HG03060 (cell line): ENCODE data around the gene BBS4.
"Not testable (repeated sequence)": the region's sequence is repeated elsewhere in the genome, so short reads cannot be mapped to it uniquely, and the experiment has no call there.

Experiments
- ATAC-seq: cut with Tn5 transposase; IDR thresholded peaks from one replicate; pipeline ENCODE4 v1.9.1; 2021; ENCODE audit warnings: low read depth, moderate number of reproducible peaks; ENCODE audit not compliant: unreplicated experiment

Gene BBS4

GRCh38 chr15:72690938-72691337, 4.9 kb downstream of the BBS4 start:
- ATAC-seq, result no peak

- no peak for ATAC-seq
Observed at GRCh38 chr15:72698938-72699337, 12.9 kb downstream of the BBS4 start.

- ATAC-seq, result no peak
Observed at GRCh38 chr15:72700076-72700475, 14.1 kb downstream of the BBS4 start.

GRCh38 chr15:72706266-72706665, 20.3 kb downstream of the BBS4 start:
- ATAC-seq, result no peak

- not testable (repeated sequence) for ATAC-seq
Observed at GRCh38 chr15:72708551-72709303, 22.7 kb downstream of the BBS4 start.

- ATAC-seq, result no peak
Observed at GRCh38 chr15:72722071-72722696, 36.2 kb downstream of the BBS4 start.

GRCh38 chr15:72724028-72724427, 38.0 kb downstream of the BBS4 start:
- ATAC-seq, result no peak

GRCh38 chr15:72725446-72725845, 39.4 kb downstream of the BBS4 start:
- ATAC-seq, result no peak

- ATAC-seq, result not testable (repeated sequence)
Observed at GRCh38 chr15:72725851-72726250, 39.8 kb downstream of the BBS4 start.

- no peak for ATAC-seq
Observed at GRCh38 chr15:72727154-72727553, 41.1 kb downstream of the BBS4 start.

GRCh38 chr15:72728249-72728648, 42.2 kb downstream of the BBS4 start:
- not testable (repeated sequence) for ATAC-seq

GRCh38 chr15:72728821-72729220, 42.8 kb downstream of the BBS4 start:
- no peak for ATAC-seq

GRCh38 chr15:72732086-72732485, 46.1 kb downstream of the BBS4 start:
- ATAC-seq, result no peak

- ATAC-seq, result no peak
Observed at GRCh38 chr15:72732516-72732915, 46.5 kb downstream of the BBS4 start.

GRCh38 chr15:72733941-72734738, 48.1 kb downstream of the BBS4 start:
- ATAC-seq, result no peak

- no peak for ATAC-seq
Observed at GRCh38 chr15:72735111-72735510, 49.1 kb downstream of the BBS4 start.

- ATAC-seq, result no peak
Observed at GRCh38 chr15:72737061-72737460, 51.1 kb downstream of the BBS4 start.

GRCh38 chr15:72737723-72738122, 51.7 kb downstream of the BBS4 start:
- no peak for ATAC-seq

GRCh38 chr15:72740219-72740618, 54.2 kb downstream of the BBS4 start:
- peak; percentile 63 for ATAC-seq

GRCh38 chr15:72749700-72750099, 63.7 kb downstream of the BBS4 start:
- ATAC-seq, result no peak

- ATAC-seq, result no peak
Observed at GRCh38 chr15:72751751-72752455, 65.9 kb downstream of the BBS4 start.
